Activated naive CD8-positive, alpha-beta T cell treated with anti-CD3 and anti-CD28 coated beads, Interleukin-2, amount 50 U/mL, for 24 hours (primary cell): ENCODE data around the gene PHF20.
A peak's percentile ranks its signal among the peaks of the same experiment; 100 is the strongest.
"Not testable (repeated sequence)": the region's sequence is repeated elsewhere in the genome, so short reads cannot be mapped to it uniquely, and the experiment has no call there.

ENCODE experiments used
- ATAC-seq: fragments of 150-1000 bp; cut with Tn5 transposase; one replicate; pipeline ENCODE4 v1.10.0; 2021
- DNase-seq: peaks from one replicate; pipeline ENCODE4 v3.0.0; 2021
- H3K27ac Mint-ChIP-seq: one replicate; pipeline ENCODE4 v1.8.0; 2021; ENCODE audit warnings: mild to moderate bottlenecking, mixed read lengths
- H3K27me3 Mint-ChIP-seq: one replicate; pipeline ENCODE4 v1.8.0; 2021; ENCODE audit warnings: mixed read lengths
- H3K36me3 Mint-ChIP-seq: one replicate; pipeline ENCODE4 v1.8.0; 2021; ENCODE audit warnings: low read depth, mixed read lengths
- H3K4me1 Mint-ChIP-seq: one replicate; pipeline ENCODE4 v1.8.0; 2021; ENCODE audit warnings: mixed read lengths
- H3K4me3 Mint-ChIP-seq: one replicate; pipeline ENCODE4 v1.8.0; 2021; ENCODE audit warnings: mild to moderate bottlenecking, moderate library complexity, mixed read lengths
- H3K9me3 Mint-ChIP-seq: one replicate; pipeline ENCODE4 v1.8.0; 2021; ENCODE audit warnings: mixed read lengths

PHF20 gene

DNA sequence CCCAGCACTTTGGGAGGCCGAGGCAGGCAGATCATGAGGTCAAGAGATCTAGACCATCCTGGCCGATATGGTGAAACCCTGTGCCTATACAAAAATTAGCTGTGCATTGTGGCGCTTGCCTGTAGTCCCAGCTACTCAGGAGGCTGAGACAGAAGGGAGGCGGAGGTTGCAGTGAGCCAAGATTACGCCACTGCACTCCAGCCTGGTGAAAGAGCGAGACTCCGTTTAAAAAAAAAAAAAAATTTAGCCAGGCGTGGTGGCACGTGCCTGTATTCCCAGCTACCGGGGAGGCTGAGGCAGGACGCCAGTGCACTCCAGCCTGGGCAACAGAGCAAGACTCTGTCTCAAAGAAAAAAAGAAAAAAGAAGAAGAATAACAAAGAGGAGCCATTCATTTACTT, 10.3 kb upstream of the PHF20 start:
- H3K36me3 Mint-ChIP-seq, ATAC-seq, H3K27me3 Mint-ChIP-seq, H3K27ac Mint-ChIP-seq, H3K4me3 Mint-ChIP-seq, H3K9me3 Mint-ChIP-seq, DNase-seq: not testable (repeated sequence)
- peaks cover 12% of the 10 kb centered on the region for H3K4me1 Mint-ChIP-seq

- no peaks in the 10 kb centered on the region for H3K9me3 Mint-ChIP-seq
- H3K4me3 Mint-ChIP-seq = no peak overlapping the region
- H3K36me3 Mint-ChIP-seq = no peaks in the 10 kb centered on the region
- no peak overlapping the region for H3K27ac Mint-ChIP-seq
- H3K4me1 Mint-ChIP-seq = peaks cover 16% of the 10 kb centered on the region
- DNase-seq = no peak
- no peaks in the 10 kb centered on the region for H3K27me3 Mint-ChIP-seq
- no peak for ATAC-seq
Observed at GRCh38 chr20:35762461-35762860, 9.4 kb upstream of the PHF20 start.

DNA sequence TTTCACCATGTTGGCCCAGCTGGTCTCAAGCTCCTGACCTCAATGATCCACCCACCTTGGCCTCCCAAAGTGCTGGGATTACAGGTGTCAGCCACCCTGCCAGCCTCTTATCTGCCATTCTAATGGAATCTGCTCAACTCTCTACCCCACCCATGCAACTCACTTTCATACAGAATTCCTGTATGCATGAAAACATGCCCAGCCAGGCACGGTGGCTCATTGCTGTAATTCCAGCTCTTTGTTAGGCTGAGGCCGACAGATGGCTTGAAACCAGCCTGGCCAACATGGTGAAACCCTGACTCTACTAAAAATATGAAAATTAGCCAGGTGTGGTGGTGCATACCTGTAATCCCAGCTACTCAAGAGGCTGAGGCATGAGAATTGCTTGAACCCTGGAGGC, 6.9 kb upstream of the PHF20 start:
- not testable (repeated sequence) for DNase-seq, H3K36me3 Mint-ChIP-seq, H3K9me3 Mint-ChIP-seq, H3K27me3 Mint-ChIP-seq, H3K4me3 Mint-ChIP-seq, H3K27ac Mint-ChIP-seq, ATAC-seq
- peaks cover 38% of the 10 kb centered on the region for H3K4me1 Mint-ChIP-seq

- H3K27ac Mint-ChIP-seq = peak overlapping the region; percentile 98
- peaks cover 7% of the 10 kb centered on the region for H3K9me3 Mint-ChIP-seq
- peaks cover 6% of the 10 kb centered on the region for H3K36me3 Mint-ChIP-seq
- H3K4me3 Mint-ChIP-seq = no peak overlapping the region
- DNase-seq (no peak), ATAC-seq (no peak)
- no peaks in the 10 kb centered on the region for H3K27me3 Mint-ChIP-seq
- H3K4me1 Mint-ChIP-seq = peaks cover 47% of the 10 kb centered on the region
Observed at GRCh38 chr20:35766843-35767242, 5.0 kb upstream of the PHF20 start.

DNA sequence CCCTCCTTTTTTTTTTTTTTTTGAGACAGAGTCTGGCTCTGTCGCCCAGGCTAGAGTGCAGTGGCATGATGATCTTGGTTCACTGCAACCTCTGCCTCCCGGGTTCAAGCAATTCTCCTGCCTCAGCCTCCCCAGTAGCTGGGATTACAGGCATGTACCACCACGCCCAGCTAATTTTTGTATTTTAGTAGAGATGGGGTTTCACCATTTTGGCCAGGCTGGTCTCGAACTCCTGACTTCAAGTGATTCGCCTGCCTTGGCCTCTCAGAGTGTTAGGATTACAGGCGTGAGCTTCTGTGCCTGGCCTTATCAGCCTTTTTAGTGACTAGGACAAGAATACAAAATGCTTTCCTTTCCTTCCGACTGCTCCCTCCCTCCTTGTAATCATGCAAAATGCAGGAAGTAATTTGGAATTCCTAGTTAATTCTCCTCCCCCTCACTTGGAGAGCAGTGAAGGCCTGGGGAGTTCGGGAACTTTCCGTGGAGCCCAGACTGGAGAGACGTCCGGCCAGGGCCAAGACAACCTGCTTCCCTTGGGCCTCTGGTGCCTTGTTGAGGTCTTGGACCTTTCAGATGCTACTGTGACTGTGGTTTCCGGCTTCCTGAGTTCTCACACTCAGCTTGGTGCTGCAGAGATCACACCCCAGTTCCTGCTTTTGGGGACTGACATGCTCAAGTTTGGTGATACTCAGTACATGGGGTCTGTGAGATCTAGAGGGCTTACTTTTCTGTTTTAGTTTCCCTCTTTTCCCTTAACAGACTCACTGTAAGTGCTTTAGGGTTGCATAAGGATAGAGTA, 3.9 kb upstream of the PHF20 start:
- Mint-ChIP-seq H3K4me1 (peaks cover 48% of the 10 kb centered on the region), H3K4me3 (peak overlapping the region; percentile 75), H3K9me3 (peaks cover 7% of the 10 kb centered on the region), H3K36me3 (peaks cover 6% of the 10 kb centered on the region), H3K27ac (peak overlapping the region; percentile 98), H3K27me3 (no peaks in the 10 kb centered on the region)
- peak; percentile 13 for ATAC-seq
- DNase-seq = peak; percentile 67

- Mint-ChIP-seq H3K9me3 (peaks cover 7% of the 10 kb centered on the region), H3K27ac (peak overlapping the region; percentile 98), H3K36me3 (peaks cover 12% of the 10 kb centered on the region), H3K4me3 (no peak overlapping the region), H3K4me1 (peaks cover 59% of the 10 kb centered on the region), H3K27me3 (no peaks in the 10 kb centered on the region)
- ATAC-seq (peak; percentile 34), DNase-seq (peak; percentile 56)
Observed at GRCh38 chr20:35768731-35769664, 2.8 kb upstream of the PHF20 start.

GRCh38 chr20:35771367-35771688, 487 bp upstream of the PHF20 start:
- H3K36me3 Mint-ChIP-seq = peaks cover 23% of the 10 kb centered on the region
- DNase-seq = no peak
- peak overlapping the region; percentile 70 for H3K4me3 Mint-ChIP-seq
- H3K27ac Mint-ChIP-seq = peak overlapping the region; percentile 90
- ATAC-seq = no peak
- H3K4me1 Mint-ChIP-seq = peaks cover 74% of the 10 kb centered on the region
- H3K27me3 Mint-ChIP-seq = no peaks in the 10 kb centered on the region
- peaks cover 7% of the 10 kb centered on the region for H3K9me3 Mint-ChIP-seq

- peaks cover 7% of the 10 kb centered on the region for H3K9me3 Mint-ChIP-seq
- H3K27me3 Mint-ChIP-seq = no peaks in the 10 kb centered on the region
- ATAC-seq = no peak
- peak overlapping the region; percentile 87 for H3K27ac Mint-ChIP-seq
- no peak for DNase-seq
- H3K36me3 Mint-ChIP-seq = peaks cover 26% of the 10 kb centered on the region
- peak overlapping the region; percentile 87 for H3K4me3 Mint-ChIP-seq
- H3K4me1 Mint-ChIP-seq = peaks cover 76% of the 10 kb centered on the region
Observed at GRCh38 chr20:35772563-35773058, 796 bp downstream of the PHF20 start.

GRCh38 chr20:35773154-35773751, 1.4 kb downstream of the PHF20 start:
- peak overlapping the region; percentile 87 for H3K27ac Mint-ChIP-seq
- DNase-seq (peak; percentile 43), ATAC-seq (no peak)
- H3K27me3 Mint-ChIP-seq = no peaks in the 10 kb centered on the region
- H3K4me1 Mint-ChIP-seq = peaks cover 70% of the 10 kb centered on the region
- peaks cover 26% of the 10 kb centered on the region for H3K36me3 Mint-ChIP-seq
- H3K4me3 Mint-ChIP-seq = peak overlapping the region; percentile 87
- H3K9me3 Mint-ChIP-seq = peaks cover 7% of the 10 kb centered on the region

DNA sequence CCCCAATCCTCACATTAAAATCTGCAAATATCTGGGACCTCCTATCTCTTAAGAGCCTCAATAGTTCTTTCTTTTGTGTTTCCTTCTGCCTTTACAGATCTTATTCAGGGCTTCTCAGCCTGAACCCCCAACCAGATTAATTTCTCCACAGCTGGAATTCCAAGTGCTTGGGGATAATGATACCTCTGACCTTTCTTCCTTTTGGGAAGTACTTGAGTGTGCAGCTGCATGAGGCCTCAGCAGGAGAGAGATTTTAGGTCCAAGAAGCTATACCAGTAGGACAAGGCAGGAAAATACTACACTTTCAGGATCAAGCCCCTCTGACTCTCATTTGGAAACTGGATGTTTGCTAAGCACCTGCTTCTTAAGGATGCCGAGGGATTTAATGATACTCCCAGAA, 2.6 kb downstream of the PHF20 start:
- peaks cover 61% of the 10 kb centered on the region for H3K4me1 Mint-ChIP-seq
- peaks cover 29% of the 10 kb centered on the region for H3K36me3 Mint-ChIP-seq
- DNase-seq (no peak), ATAC-seq (no peak)
- no peaks in the 10 kb centered on the region for H3K27me3 Mint-ChIP-seq
- H3K9me3 Mint-ChIP-seq = peaks cover 7% of the 10 kb centered on the region
- H3K27ac Mint-ChIP-seq = peak overlapping the region; percentile 71
- H3K4me3 Mint-ChIP-seq = peak overlapping the region; percentile 87

DNA sequence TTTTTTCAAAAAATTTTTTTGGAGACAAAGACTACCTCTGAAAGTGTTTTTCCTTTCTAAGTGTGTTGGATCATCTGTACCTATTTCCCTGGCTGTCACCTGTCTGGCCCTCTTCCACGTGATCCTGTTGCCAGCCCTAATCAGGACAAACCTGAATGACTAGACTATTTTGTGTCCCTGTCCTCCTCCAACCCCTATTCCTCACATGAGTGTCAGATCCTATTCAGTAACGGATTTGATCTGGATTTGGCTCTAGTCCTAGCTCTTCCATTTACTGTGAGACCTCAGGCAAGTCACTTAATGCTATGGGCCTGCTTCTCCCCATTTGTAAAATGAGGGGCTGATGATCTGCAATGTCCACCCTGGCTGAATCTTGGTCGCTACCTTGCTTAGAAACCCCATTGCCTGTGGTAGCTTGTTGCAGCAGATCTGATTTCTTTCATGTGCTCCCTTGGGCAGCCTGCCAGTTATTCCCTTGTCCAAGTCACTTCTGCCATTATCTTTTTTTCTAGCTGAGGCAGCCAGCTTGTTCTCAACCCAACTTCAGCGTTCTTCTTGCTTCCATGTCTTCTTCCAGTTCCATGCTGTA, 4.8 kb downstream of the PHF20 start:
- H3K36me3 Mint-ChIP-seq = peaks cover 30% of the 10 kb centered on the region
- peaks cover 57% of the 10 kb centered on the region for H3K4me1 Mint-ChIP-seq
- no peak for ATAC-seq
- H3K4me3 Mint-ChIP-seq = no peak overlapping the region
- peaks cover under 1% of the 10 kb centered on the region for H3K9me3 Mint-ChIP-seq
- H3K27me3 Mint-ChIP-seq = no peaks in the 10 kb centered on the region
- DNase-seq = no peak
- H3K27ac Mint-ChIP-seq = peak overlapping the region; percentile 19

- not testable (repeated sequence) for H3K4me3 Mint-ChIP-seq, ATAC-seq, H3K27ac Mint-ChIP-seq, DNase-seq, H3K27me3 Mint-ChIP-seq, H3K9me3 Mint-ChIP-seq
- Mint-ChIP-seq H3K36me3 (peaks cover 19% of the 10 kb centered on the region), H3K4me1 (peaks cover 12% of the 10 kb centered on the region)
Observed at GRCh38 chr20:35783811-35784210, 12.0 kb downstream of the PHF20 start.

GRCh38 chr20:35785541-35785940, 13.7 kb downstream of the PHF20 start:
- H3K36me3 Mint-ChIP-seq = peaks cover 14% of the 10 kb centered on the region
- H3K27ac Mint-ChIP-seq, H3K27me3 Mint-ChIP-seq: not testable (repeated sequence)

GRCh38 chr20:35788796-35789195, 17.0 kb downstream of the PHF20 start:
- H3K9me3 Mint-ChIP-seq = no peaks in the 10 kb centered on the region
- no peak for ATAC-seq

More at GRCh38 chr20:35785541-35785940, 13.7 kb downstream of the PHF20 start:
- ATAC-seq, DNase-seq, H3K9me3 Mint-ChIP-seq, H3K4me3 Mint-ChIP-seq: not testable (repeated sequence)
- H3K4me1 Mint-ChIP-seq = peaks cover 11% of the 10 kb centered on the region

More at GRCh38 chr20:35788796-35789195, 17.0 kb downstream of the PHF20 start:
- peaks cover 12% of the 10 kb centered on the region for H3K4me1 Mint-ChIP-seq
- no peak overlapping the region for H3K4me3 Mint-ChIP-seq
- DNase-seq = no peak
- no peaks in the 10 kb centered on the region for H3K36me3 Mint-ChIP-seq
- H3K27ac Mint-ChIP-seq = no peak overlapping the region
- no peaks in the 10 kb centered on the region for H3K27me3 Mint-ChIP-seq
